Measurements from ENCODE around the gene ADGRL2.

ADGRL2 gene

GRCh38 chr1:81800695-81801650 is at the start of gene ADGRL2:
TSS of gene ADGRL2 (plus strand) at chr1:81800934. CDS start at chr1:81836985, 36,051 bp downstream.
- DNase-seq (ENCODE audit: low spot score) = no peak

DNA sequence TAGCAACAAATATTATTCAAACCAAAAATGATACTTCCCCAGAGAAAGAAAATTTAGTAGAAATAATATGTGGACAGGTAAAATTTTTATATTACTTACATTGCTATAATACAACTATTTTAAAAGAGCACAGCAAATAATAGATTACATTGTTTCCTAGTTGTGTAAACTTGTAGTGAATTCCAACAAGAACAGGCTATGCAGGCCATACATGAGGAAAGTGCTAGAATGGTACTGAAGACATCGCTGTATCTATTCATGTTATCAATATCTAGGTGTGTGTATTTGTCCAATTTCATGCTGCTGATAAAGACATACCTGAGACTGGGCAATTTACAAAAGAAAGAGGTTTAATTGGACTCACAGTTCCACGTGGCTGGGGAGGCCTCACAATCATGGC is 47.9 kb upstream of the ADGRL2 start:
- DNase-seq (ENCODE audit: low spot score) = no peak

GRCh38 chr1:81754424-81754823 is 46.3 kb upstream of the ADGRL2 start:
- DNase-seq (ENCODE audit: low spot score) = no peak

GRCh38 chr1:81756872-81757271 is 43.9 kb upstream of the ADGRL2 start:
- no peak for DNase-seq (ENCODE audit: low spot score)

DNA sequence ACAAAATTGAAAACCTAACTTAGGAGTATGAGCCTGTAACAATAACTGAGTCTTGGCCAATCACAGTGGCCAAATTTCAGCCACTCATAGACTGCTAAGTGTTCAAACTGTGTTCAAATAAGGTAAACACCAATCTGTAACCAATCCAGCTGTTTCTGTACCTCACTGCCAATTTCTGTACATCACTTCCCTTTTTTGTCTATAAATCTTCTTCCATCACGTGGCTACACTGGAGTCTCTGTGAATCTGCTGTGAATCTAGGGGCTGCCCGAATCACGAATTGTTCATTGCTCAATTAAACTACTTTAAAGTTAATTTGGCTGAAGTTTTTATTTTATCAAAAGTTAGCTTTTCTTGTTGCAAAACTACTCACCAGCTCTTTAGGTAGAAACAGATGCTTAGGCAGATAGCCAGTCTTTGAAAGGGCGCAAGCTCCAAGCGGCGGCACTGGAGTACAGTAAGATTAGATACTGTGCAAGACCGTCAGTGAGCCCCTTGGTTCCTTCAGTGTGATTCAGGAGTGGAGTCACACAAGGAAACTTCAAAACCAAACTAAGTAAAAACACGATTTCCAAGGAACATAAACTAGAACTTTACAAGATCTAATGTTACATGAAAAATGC is 43.2 kb upstream of the ADGRL2 start:
- DNase-seq (ENCODE audit: low spot score) = no peak

DNA sequence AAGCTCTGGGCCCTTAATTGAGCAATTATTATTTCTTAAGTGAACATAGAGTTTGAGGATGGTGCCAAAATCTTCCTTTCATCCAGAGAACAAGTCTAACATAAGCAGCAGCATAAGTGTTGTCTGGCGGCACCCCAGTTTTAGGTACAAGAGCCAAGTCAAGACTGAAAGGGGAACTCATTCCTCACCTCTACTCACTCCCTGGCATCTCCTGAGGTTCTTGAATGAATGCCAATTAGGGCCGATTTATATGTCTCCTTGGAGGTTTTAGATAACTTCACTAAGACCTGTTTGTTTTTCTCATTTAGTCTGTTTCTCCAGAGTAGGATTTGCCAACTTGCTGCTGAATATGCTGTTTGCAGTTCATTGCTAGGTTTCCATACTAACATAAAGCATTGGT is 42.6 kb upstream of the ADGRL2 start:
- no peak for DNase-seq (ENCODE audit: low spot score)

DNA sequence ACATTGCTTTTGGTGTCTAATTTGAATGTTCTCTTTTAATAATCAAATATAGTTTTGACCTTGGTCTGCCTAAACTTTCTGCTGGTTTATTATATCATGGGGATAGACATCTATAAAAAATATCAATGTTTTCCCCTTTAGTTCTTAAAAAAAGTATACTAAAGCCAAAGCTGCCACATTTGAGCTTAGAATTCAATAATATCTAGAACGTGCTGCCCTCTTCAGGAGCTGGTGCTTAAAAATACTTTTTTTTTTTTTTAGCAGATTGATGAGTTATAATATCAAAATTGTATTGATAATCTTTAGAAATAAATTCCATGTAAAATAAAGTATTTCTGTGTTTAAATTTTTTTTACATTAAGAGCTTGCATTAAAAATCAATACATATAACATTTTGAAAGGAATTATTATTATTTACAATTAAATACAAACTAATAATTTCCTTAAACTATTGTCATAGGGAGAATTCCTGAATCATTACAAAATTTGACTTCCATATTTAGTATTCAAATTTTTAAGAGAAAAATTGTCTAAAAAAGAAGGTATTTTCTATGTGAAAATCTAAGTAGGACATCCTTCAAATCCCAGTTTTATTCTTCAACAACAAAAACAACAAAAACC is 40.1 kb upstream of the ADGRL2 start:
- DNase-seq (ENCODE audit: low spot score) = no peak

DNA sequence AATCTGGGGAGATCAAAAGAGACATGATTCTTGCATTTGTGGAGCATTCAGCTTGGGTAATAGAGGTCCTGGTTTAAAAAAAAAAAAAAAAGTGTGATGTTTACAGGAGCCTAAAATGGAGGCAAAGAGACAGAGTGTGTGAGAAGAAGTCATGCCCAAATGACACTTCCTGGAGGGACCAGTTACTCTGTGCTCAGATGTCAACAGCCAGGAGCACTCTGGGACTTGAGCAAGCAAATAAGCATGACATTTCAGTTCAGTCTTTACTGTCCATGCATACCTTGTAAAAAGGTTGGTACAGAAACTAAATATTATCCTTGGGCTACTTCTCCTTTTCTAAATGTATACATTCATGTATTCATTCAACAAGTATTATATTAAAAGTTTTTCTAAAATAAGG is 25.2 kb upstream of the ADGRL2 start:
- DNase-seq (ENCODE audit: low spot score) = no peak

DNA sequence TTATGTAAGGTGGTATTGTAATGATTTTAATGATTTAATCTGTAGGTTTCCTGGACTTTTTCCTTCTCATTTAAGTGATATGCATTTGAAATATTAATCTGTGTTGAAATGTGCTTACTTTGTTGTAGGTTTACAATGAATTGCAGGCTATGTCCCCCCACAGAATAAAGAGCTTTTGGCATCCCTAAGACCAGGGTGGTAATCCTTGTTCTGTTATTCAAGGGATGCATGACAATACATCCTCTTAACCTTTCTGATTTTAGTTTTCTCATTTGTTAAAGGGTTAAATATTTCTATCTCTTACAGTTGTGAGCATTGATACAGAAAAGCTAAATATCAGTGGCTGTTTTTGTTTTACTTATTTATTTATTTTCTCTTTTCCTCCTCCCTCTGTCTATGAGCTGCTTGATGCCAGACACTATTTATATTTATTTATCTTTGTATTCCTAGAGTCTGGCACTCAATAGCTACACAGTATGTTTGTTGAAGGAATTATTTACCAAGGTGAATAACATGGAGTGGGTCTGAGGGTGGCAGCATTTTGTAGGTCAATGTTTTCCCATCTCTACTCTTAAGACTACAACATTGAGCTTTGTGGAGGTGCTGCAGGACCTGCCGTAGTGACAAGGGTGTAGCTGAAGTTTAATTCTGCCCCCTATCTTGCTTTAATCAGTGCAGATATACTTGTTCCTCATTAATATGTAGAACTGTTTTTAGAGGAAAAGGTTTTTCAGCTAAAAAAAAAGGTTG is 19.9 kb upstream of the ADGRL2 start:
- DNase-seq (ENCODE audit: low spot score) = no peak

- no peak for DNase-seq (ENCODE audit: low spot score)
Measured at GRCh38 chr1:81781749-81782148, 19.0 kb upstream of the ADGRL2 start.

- no peak for DNase-seq (ENCODE audit: low spot score)
Measured at GRCh38 chr1:81792184-81792583, 8.6 kb upstream of the ADGRL2 start.

GRCh38 chr1:81797701-81798100 is 3.0 kb upstream of the ADGRL2 start:
- DNase-seq (ENCODE audit: low spot score) = no peak

GRCh38 chr1:81799939-81800694 is 617 bp upstream of the ADGRL2 start:
- DNase-seq (ENCODE audit: low spot score) = no peak

GRCh38 chr1:81801651-81802456 is 1.1 kb downstream of the ADGRL2 start:
- DNase-seq (ENCODE audit: low spot score) = no peak

- no peak for DNase-seq (ENCODE audit: low spot score)
Measured at GRCh38 chr1:81802457-81802706, 1.6 kb downstream of the ADGRL2 start.

GRCh38 chr1:81802707-81803430 is 2.1 kb downstream of the ADGRL2 start:
- DNase-seq (ENCODE audit: low spot score) = no peak

DNA sequence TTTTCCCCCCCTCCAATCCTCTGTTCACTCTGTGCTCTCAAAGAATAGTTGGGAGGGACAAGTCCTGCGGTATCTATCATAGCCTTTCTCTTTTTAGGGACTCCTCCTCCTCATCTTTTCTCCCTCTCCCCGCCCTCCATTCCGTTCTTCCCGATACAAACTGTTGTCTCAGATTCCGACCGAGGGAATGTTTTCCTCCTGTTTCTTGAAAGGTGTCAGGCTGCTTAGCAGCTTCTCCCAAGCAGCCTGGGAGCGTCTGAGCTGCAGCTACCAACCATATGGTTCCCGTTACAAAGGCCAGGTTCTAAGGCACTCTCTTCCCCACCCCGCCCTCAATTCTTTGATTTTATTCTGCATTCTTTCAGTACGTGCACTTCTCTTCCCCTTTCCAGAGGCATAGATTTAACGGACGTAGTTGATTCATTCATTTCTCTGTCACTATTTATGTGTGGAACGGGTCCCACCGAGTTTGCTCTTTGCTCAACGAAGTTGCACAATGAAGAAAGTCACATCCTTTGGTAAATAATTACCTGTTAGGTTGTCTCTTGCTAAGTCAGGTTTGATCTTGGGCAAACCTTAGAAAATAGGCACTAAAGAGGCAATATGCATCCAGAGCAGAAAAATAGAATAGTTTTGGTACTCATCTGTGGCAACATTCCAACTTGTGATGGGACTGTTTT is 2.8 kb downstream of the ADGRL2 start:
- no peak for DNase-seq (ENCODE audit: low spot score)

GRCh38 chr1:81804312-81804711 is 3.6 kb downstream of the ADGRL2 start:
- DNase-seq (ENCODE audit: low spot score) = no peak

- DNase-seq (ENCODE audit: low spot score) = no peak
Measured at GRCh38 chr1:81805537-81806431, 5.0 kb downstream of the ADGRL2 start.

All from hematopoietic multipotent progenitor cell treated with erythropoietin and hydrocortisone succinate and interleukin-3 and kit ligand, for 15 days (in vitro differentiated cells).